CD4-positive, alpha-beta T cell (primary cell): ENCODE results near the gene GATA5. TPM values are rescaled to one million over a fixed set of nuclear protein-coding genes. Genes with fewer than 3 reads are reported as not detected.

Source experiments
- ATAC-seq: fragments of 200-7000 bp; cut with Tn5 transposase; one replicate; pipeline ENCODE4 v1.10.0; 2022; ENCODE audit warnings: mild to moderate bottlenecking; ENCODE audit not compliant: poor library complexity
- CTCF ChIA-PET: fragments of 350-600 bp; sonication (Branson Sonifier 250); formaldehyde crosslinking; loops from one replicate; lab custom pipeline; 2021; ENCODE audit warnings: antibody characterized with exemption, inconsistent platforms; lab: Charles Lee
- POLR2A ChIA-PET: fragments of 350-600 bp; sonication (Branson Sonifier 250); formaldehyde crosslinking; loops from one replicate; lab custom pipeline; 2021; ENCODE audit warnings: antibody characterized with exemption, inconsistent platforms; lab: Charles Lee
- DNase-seq, 14 experiments: peaks; one replicate each; pipeline ENCODE4 v3.0.0-alpha.2; 2013 to 2020; ENCODE audit warnings: mixed read lengths in 2 of 14
- H3K27ac ChIP-seq, 2 donors: one replicate each; pipeline versions ENCODE4 v1.5.1 to v1.7.0; 2013; ENCODE audit warnings: low read length in 2 of 2, low read depth in 1 of 2, mild to moderate bottlenecking in 1 of 2
- H3K27me3 ChIP-seq, 2 experiments: 1 replicate in 1 of 2; 2 replicates in 1 of 2; pipeline versions ENCODE4 v1.6.1 to v1.7.0; 2013; ENCODE audit warnings: low read length in 2 of 2, control low read depth in 1 of 2, mild to moderate bottlenecking in 1 of 2, moderate library complexity in 1 of 2; ENCODE audit not compliant: insufficient read depth in 2 of 2, control insufficient read depth in 1 of 2
- H3K36me3 ChIP-seq: one replicate; pipeline ENCODE4 v1.6.1; 2013; ENCODE audit warnings: low read length, control low read depth; ENCODE audit not compliant: insufficient read depth
- H3K4me1 ChIP-seq: one replicate; pipeline ENCODE4 v1.6.1; 2013; ENCODE audit warnings: low read length, control low read depth; ENCODE audit not compliant: insufficient read depth
- H3K4me3 ChIP-seq: one replicate; pipeline ENCODE4 v1.5.1; 2013; ENCODE audit warnings: mild to moderate bottlenecking, low read length, moderate library complexity
- H3K9me3 ChIP-seq, 2 experiments: 1 replicate in 1 of 2; 2 replicates in 1 of 2; pipeline versions ENCODE4 v1.6.1 to v1.7.0; 2013; ENCODE audit warnings: low read length in 2 of 2, mild to moderate bottlenecking in 2 of 2, control low read depth in 1 of 2, moderate library complexity in 1 of 2; ENCODE audit not compliant: control insufficient read depth in 1 of 2, insufficient read depth in 1 of 2
- H3K27ac Mint-ChIP-seq: one replicate; pipeline ENCODE4 v1.8.0; 2020; ENCODE audit warnings: mixed read lengths
- H3K27me3 Mint-ChIP-seq: one replicate; pipeline ENCODE4 v1.8.0; 2021; ENCODE audit warnings: mixed read lengths
- H3K36me3 Mint-ChIP-seq: one replicate; pipeline ENCODE4 v1.8.0; 2021; ENCODE audit warnings: low read depth, mixed read lengths
- H3K4me1 Mint-ChIP-seq: one replicate; pipeline ENCODE4 v1.8.0; 2021; ENCODE audit warnings: low read depth, mixed read lengths
- H3K4me3 Mint-ChIP-seq: one replicate; pipeline ENCODE4 v1.8.0; 2020; ENCODE audit warnings: mild to moderate bottlenecking, mixed read lengths
- H3K9me3 Mint-ChIP-seq: one replicate; pipeline ENCODE4 v1.8.0; 2020; ENCODE audit warnings: mixed read lengths
- intact Hi-C, 2 experiments: fragments of 100-400 bp; cut with DNase I in 1 of 2; cut with micrococcal nuclease in 1 of 2; formaldehyde crosslinking; loops; one replicate each; pipeline versions ENCODE4 v1.15.1 to v1.9.0; 2023 to 2025; cut with DNase I, micrococcal nuclease
- total RNA-seq, 174 experiments: library from RNA in 2 of 174; stranded (reverse) in 2 of 174; gene quantifications; one replicate each; pipeline ENCODE4 v1.2.3 and lab custom pipeline; 2021 to 2026
- TF ChIP-seq, protein P1 (sequence below): fragments of 200-600 bp; IDR thresholded peaks from one replicate; pipeline ENCODE4 v1.8.0; 2022; ENCODE audit warnings: antibody characterized with exemption, mild to moderate bottlenecking

Gene GATA5
- total RNA-seq, 2 experiments from 2014 or later: not detected

DNA sequence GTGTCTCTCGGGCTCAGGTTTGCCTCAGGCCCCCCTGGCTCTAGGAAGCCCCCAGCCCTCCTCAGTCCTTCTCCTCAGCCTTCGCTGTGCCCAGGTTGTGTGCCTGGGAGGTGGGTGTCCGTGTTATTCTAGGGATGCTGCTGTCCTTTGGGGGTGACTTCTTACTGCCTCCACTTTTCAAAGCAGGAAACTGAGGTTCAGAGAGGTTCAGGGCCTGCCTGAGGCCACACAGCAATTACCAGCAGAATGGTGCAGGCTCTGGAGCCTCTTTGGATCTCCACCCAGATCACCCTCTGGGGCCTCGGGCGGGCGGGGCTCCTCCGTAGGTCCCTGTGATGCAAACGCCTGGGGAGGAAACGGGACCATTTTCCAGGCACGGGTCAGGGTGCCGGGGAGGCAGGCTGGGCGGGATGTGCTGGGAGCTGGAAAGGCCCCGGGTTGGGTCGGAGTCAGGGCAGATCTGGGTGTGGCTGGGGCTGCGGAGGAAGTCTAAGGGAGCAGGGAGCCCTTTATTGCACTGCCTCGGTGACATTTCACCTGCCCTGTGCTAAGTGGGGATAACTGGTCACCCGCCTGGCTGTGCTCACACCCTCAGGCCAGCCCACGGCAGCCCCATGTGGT, 23.2 kb downstream of the GATA5 start:
- CTCF ChIA-PET: no interaction called here
- no peak for DNase-seq
- H3K9me3 Mint-ChIP-seq: no peaks in the 10 kb centered on the region
- Histone ChIP-seq H3K9me3 (no peaks in the 10 kb centered on the region), H3K4me1 (no peaks in the 10 kb centered on the region), H3K4me3 (no peak overlapping the region), H3K36me3 (no peaks in the 10 kb centered on the region), H3K27ac (no peak overlapping the region), H3K27me3 (peaks cover 0 to 10% of the 10 kb centered on the region in 2 experiments)
- intact Hi-C loops: no loop called here
- peaks cover 16% of the 10 kb centered on the region for H3K27me3 Mint-ChIP-seq
- POLR2A ChIA-PET: no interaction called here
- no peaks in the 10 kb centered on the region for H3K36me3 Mint-ChIP-seq
- H3K27ac Mint-ChIP-seq: no peak overlapping the region
- TF ChIP-seq, protein P1, sequence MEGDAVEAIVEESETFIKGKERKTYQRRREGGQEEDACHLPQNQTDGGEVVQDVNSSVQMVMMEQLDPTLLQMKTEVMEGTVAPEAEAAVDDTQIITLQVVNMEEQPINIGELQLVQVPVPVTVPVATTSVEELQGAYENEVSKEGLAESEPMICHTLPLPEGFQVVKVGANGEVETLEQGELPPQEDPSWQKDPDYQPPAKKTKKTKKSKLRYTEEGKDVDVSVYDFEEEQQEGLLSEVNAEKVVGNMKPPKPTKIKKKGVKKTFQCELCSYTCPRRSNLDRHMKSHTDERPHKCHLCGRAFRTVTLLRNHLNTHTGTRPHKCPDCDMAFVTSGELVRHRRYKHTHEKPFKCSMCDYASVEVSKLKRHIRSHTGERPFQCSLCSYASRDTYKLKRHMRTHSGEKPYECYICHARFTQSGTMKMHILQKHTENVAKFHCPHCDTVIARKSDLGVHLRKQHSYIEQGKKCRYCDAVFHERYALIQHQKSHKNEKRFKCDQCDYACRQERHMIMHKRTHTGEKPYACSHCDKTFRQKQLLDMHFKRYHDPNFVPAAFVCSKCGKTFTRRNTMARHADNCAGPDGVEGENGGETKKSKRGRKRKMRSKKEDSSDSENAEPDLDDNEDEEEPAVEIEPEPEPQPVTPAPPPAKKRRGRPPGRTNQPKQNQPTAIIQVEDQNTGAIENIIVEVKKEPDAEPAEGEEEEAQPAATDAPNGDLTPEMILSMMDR: no peak
- H3K4me3 Mint-ChIP-seq: no peak overlapping the region
- H3K4me1 Mint-ChIP-seq: no peaks in the 10 kb centered on the region
- no peak for ATAC-seq

DNA sequence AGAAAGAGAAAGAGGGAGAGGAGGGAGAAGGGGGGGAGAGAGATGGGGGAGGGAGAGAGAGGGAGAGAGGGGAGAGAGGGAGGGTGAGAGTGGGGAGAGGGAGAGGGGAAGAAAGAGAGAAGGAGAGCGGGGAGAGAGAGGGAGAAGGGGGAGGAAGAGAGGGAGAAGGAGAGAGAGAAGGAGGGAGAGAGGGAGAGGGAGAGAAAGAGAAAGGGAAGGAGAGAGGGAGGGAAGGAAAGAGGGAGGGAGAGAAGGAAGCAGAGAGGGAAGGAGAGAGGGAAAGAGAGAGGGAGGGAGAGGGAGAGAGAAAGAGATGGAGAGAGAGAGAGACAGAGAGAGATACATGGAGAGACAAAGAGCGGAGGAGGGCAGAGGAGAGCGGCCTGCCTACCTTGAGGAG, 23.8 kb downstream of the GATA5 start:
- Mint-ChIP-seq H3K27me3 (peaks cover 15% of the 10 kb centered on the region), H3K9me3 (no peaks in the 10 kb centered on the region), H3K4me1 (no peaks in the 10 kb centered on the region), H3K27ac (no peak overlapping the region), H3K36me3 (no peaks in the 10 kb centered on the region), H3K4me3 (no peak overlapping the region)
- DNase-seq: no peak
- Histone ChIP-seq H3K27me3 (peaks cover 0 to 10% of the 10 kb centered on the region in 2 experiments), H3K27ac (no peak overlapping the region), H3K4me1 (no peaks in the 10 kb centered on the region), H3K36me3 (no peaks in the 10 kb centered on the region), H3K4me3 (no peak overlapping the region), H3K9me3 (no peaks in the 10 kb centered on the region)
- ChIA-PET POLR2A (no interaction called here), CTCF (no interaction called here)
- TF ChIP-seq, protein P1: no peak
- ATAC-seq: no peak
- intact Hi-C loops: no loop called here

- H3K27me3 ChIP-seq: peaks cover 0 to 9% of the 10 kb centered on the region in 2 experiments
- Mint-ChIP-seq H3K9me3 (no peaks in the 10 kb centered on the region), H3K4me3 (no peak overlapping the region), H3K27ac (no peak overlapping the region), H3K4me1 (no peaks in the 10 kb centered on the region), H3K36me3 (no peaks in the 10 kb centered on the region), H3K27me3 (peaks cover 14% of the 10 kb centered on the region)
- no peak overlapping the region for H3K4me3 ChIP-seq
- no peaks in the 10 kb centered on the region for H3K9me3 ChIP-seq
- intact Hi-C loops: no loop called here
- H3K27ac ChIP-seq: no peak overlapping the region
- no peaks in the 10 kb centered on the region for H3K4me1 ChIP-seq
- POLR2A ChIA-PET: no interaction called here
- DNase-seq: no peak
- ATAC-seq: no peak
- no peaks in the 10 kb centered on the region for H3K36me3 ChIP-seq
- CTCF ChIA-PET: no interaction called here
- TF ChIP-seq, protein P1: no peak
These were observed 24.5 kb downstream of the GATA5 start for GRCh38 chr20:62451156-62451767.
